Tibial artery (tissue), 4 donors: ENCODE measurements around the gene NKX1-1.

Experiments used
- DNase-seq, 2 donors: peaks; one replicate each; pipeline ENCODE4 v3.0.0-alpha.2; 2019
- H3K27ac ChIP-seq, 2 donors: fragments of 200-600 bp; sonication (generic) in 1 of 2; 1 replicate in 1 of 2; 2 replicates in 1 of 2; pipeline ENCODE4 v1.5.1; 2018 to 2019; ENCODE audit warnings: mild to moderate bottlenecking in 1 of 2
- H3K27me3 ChIP-seq, 2 donors: fragments of 200-600 bp; sonication (generic) in 1 of 2; one replicate each; pipeline versions ENCODE4 v1.5.1 to v1.6.0; 2016 to 2019
- H3K36me3 ChIP-seq, 3 donors: fragments of 200-600 bp; sonication (generic) in 2 of 3; one replicate each; pipeline ENCODE4 v1.5.1; 2016 to 2019; ENCODE audit warnings: mild to moderate bottlenecking in 2 of 3
- H3K4me1 ChIP-seq, 4 donors: fragments of 200-600 bp; sonication (generic) in 2 of 4; 1 replicate in 3 of 4; 2 replicates in 1 of 4; pipeline ENCODE4 v1.5.1; 2016 to 2019
- H3K4me3 ChIP-seq, 2 donors: fragments of 200-600 bp; sonication (generic) in 1 of 2; 1 replicate in 1 of 2; 2 replicates in 1 of 2; pipeline ENCODE4 v1.5.1; 2018 to 2019; ENCODE audit warnings: mild to moderate bottlenecking in 2 of 2
- H3K9me3 ChIP-seq, 3 donors: fragments of 200-600 bp; sonication (generic) in 1 of 3; one replicate each; pipeline ENCODE4 v1.5.1; 2016 to 2019
- CTCF ChIP-seq, 2 experiments: fragments of 200-600 bp in 1 of 2; fragments of 450-650 bp in 1 of 2; IDR thresholded peaks; one replicate each; pipeline ENCODE4 v1.5.1; 2017 to 2019; ENCODE audit warnings: antibody characterized with exemption in 2 of 2, mild to moderate bottlenecking in 1 of 2, moderate library complexity in 1 of 2
- intact Hi-C: fragments of 100-400 bp; cut with DNase I; formaldehyde crosslinking; loops from one replicate; pipeline ENCODE4 v1.15.0; 2023; ENCODE audit warnings: low total_unique reads

NKX1-1 gene

DNA sequence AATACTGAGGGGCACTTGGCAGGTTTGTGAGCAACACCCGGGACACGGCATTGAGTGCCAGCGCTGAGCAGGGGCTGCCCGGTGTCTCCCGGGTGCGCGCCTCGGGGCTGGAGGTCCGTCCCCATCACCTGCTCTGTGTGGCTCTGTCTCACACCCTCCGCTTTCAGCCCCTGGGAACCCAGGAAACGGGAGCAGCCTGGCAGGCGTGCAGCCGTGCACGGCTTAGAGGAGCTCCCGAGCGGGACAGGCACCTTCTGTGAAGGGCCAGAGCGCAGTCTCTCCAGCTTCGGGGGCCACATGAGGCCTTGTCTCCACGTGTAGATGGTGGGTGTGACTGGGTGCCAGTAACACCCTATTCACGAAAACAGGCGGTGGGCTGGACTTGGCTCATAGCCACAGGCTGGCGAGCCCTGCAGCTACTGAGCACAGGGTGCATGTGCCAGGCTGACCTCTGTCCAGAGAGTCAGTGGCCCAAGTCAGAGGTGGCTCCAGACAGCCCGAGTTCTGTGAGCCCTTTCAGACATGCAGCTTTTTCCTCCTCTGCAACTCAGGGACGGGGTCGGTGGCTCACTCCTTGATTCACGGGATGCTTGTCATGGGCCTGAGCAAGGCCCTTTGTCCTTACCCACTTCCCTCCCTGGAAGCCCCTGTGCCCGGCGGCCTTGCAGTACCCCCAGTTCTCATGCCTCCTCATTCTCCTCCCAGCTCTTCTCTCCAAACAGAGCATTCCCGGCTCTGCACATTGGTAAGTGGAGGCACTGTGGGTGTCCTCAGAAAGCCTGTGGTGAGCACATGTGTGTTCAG is 35.7 kb downstream of the NKX1-1 start:
- peak in 1 of 2 donors; percentile 61 for DNase-seq
- TF ChIP-seq CTCF (IDR thresholded peaks at IDR 0.05), result no peak
- H3K27ac ChIP-seq, result no peak overlapping the region
- H3K4me1 ChIP-seq, result no peaks in the 10 kb centered on the region
- no peaks in the 10 kb centered on the region for H3K27me3 ChIP-seq
- no peaks in the 10 kb centered on the region for H3K9me3 ChIP-seq
- no peak overlapping the region for H3K4me3 ChIP-seq
- peaks cover 21 to 84% (median 68%) of the 10 kb centered on the region in 3 donors for H3K36me3 ChIP-seq
- intact Hi-C loops, result no loop called here

DNA sequence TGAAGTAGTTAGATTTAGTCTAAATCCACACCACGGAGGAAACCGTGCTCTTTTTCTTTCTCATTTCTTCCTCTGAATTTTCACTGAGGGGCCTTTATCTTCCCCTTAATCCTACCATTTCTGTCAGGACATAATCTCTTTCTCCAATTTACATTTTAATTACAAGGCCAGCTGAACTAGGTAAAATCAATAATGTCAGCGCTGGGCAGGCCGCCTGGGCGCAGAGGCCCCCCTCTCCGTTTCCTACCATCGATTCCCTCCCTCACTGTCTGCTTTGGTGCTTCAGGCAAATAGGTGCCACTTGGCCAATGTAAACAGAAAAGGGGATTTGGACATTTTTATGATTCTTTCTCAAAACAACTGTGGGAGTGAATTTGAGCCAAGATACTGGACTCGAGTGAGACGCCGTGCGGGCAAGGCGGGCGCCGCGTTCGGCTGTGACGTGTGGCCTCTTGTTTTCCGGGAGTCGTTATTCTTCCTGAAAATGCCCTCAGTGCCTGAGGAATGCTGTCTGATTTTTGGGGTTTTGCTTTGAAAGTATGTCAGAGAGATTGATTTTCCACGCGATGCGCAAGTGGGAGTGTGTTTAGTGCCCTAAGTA is 36.7 kb downstream of the NKX1-1 start:
- no peak for TF ChIP-seq CTCF (IDR thresholded peaks at IDR 0.05)
- H3K4me1 ChIP-seq, result peaks cover 0 to 5% (median 0%) of the 10 kb centered on the region in 4 donors
- H3K36me3 ChIP-seq, result peaks cover 18 to 82% (median 58%) of the 10 kb centered on the region in 3 donors
- H3K27ac ChIP-seq, result no peak overlapping the region
- no peak overlapping the region for H3K4me3 ChIP-seq
- intact Hi-C loops, result no loop called here
- DNase-seq, result peak in 1 of 2 donors; percentile 35
- no peaks in the 10 kb centered on the region for H3K9me3 ChIP-seq
- no peaks in the 10 kb centered on the region for H3K27me3 ChIP-seq

- no peak overlapping the region for H3K4me3 ChIP-seq
- no peak for TF ChIP-seq CTCF (IDR thresholded peaks at IDR 0.05)
- peaks cover 18 to 77% (median 53%) of the 10 kb centered on the region in 3 donors for H3K36me3 ChIP-seq
- DNase-seq, result peak in 1 of 2 donors; percentile 57
- intact Hi-C loops, result no loop called here
- no peak overlapping the region for H3K27ac ChIP-seq
- H3K9me3 ChIP-seq, result no peaks in the 10 kb centered on the region
- no peaks in the 10 kb centered on the region for H3K27me3 ChIP-seq
- H3K4me1 ChIP-seq, result peaks cover 0 to 7% (median 0%) of the 10 kb centered on the region in 4 donors
These were observed 37.2 kb downstream of the NKX1-1 start for GRCh38 chr4:1369091-1369450.

GRCh38 chr4:1368421-1369090 is 37.7 kb downstream of the NKX1-1 start:
- peak in 1 of 2 donors; percentile 43 for DNase-seq
- Histone ChIP-seq H3K27me3 (no peaks in the 10 kb centered on the region), H3K4me1 (peaks cover 0 to 7% (median 0%) of the 10 kb centered on the region in 4 donors), H3K27ac (no peak overlapping the region), H3K36me3 (peaks cover 18 to 72% (median 50%) of the 10 kb centered on the region in 3 donors), H3K9me3 (no peaks in the 10 kb centered on the region), H3K4me3 (no peak overlapping the region)
- TF ChIP-seq CTCF (IDR thresholded peaks at IDR 0.05), result no peak
- intact Hi-C loops, result no loop called here

- Histone ChIP-seq H3K36me3 (peaks cover 18 to 67% (median 48%) of the 10 kb centered on the region in 3 donors), H3K4me3 (no peak overlapping the region), H3K27me3 (no peaks in the 10 kb centered on the region), H3K27ac (no peak overlapping the region), H3K4me1 (peaks cover 0 to 7% (median 0%) of the 10 kb centered on the region in 4 donors), H3K9me3 (no peaks in the 10 kb centered on the region)
- TF ChIP-seq CTCF (IDR thresholded peaks at IDR 0.05), result no peak
- no peak for DNase-seq
- intact Hi-C loops, result no loop called here
These were observed 38.3 kb downstream of the NKX1-1 start for GRCh38 chr4:1367936-1368289.
